Heart left ventricle (tissue), 16 donors: ENCODE results near the gene TMEM178B. TPM values are rescaled to one million over a fixed set of nuclear protein-coding genes. Genes with fewer than 3 reads are reported as not detected.

Source experiments
- ATAC-seq, 4 donors: fragments of 200-7000 bp; cut with Tn5 transposase; one replicate each; pipeline ENCODE4 v1.9.1; 2020 to 2022; ENCODE audit warnings: moderate library complexity in 4 of 4, mild to moderate bottlenecking in 3 of 4, moderate number of reproducible peaks in 1 of 4
- DNase-seq, 5 donors: peaks; one replicate each; pipeline ENCODE4 v3.0.0-alpha.2; 2020
- H3K27ac ChIP-seq, 12 donors: fragments of 200-600 bp; sonication (generic) in 4 of 12; one replicate each; pipeline versions ENCODE4 v1.5.0 to v1.8.0; 2016 to 2022; ENCODE audit warnings: mild to moderate bottlenecking in 2 of 12
- H3K27me3 ChIP-seq, 9 donors: fragments of 200-600 bp; sonication (generic) in 2 of 9; one replicate each; pipeline versions ENCODE4 v1.5.1 to v1.8.0; 2016 to 2022; ENCODE audit warnings: mild to moderate bottlenecking in 3 of 9
- H3K36me3 ChIP-seq, 9 donors: fragments of 200-600 bp; sonication (generic) in 2 of 9; one replicate each; pipeline versions ENCODE4 v1.5.0 to v1.8.0; 2018 to 2022; ENCODE audit warnings: mild to moderate bottlenecking in 2 of 9
- H3K4me1 ChIP-seq, 12 donors: fragments of 200-600 bp; sonication (generic) in 4 of 12; one replicate each; pipeline versions ENCODE4 v1.5.0 to v1.8.0; 2016 to 2022; ENCODE audit warnings: mild to moderate bottlenecking in 3 of 12
- H3K4me3 ChIP-seq, 12 donors: fragments of 200-600 bp; sonication (generic) in 4 of 12; one replicate each; pipeline versions ENCODE4 v1.5.0 to v1.8.0; 2017 to 2022; ENCODE audit warnings: mild to moderate bottlenecking in 9 of 12, moderate library complexity in 4 of 12
- H3K9me3 ChIP-seq, 12 donors: fragments of 200-600 bp; sonication (generic) in 4 of 12; one replicate each; pipeline versions ENCODE4 v1.5.0 to v1.8.0; 2016 to 2022; ENCODE audit warnings: mild to moderate bottlenecking in 1 of 12
- CTCF ChIP-seq, 12 donors: fragments of 200-600 bp; sonication (generic) in 4 of 12; IDR thresholded peaks; one replicate each; pipeline versions ENCODE4 v1.5.0 to v1.8.0; 2018 to 2022; ENCODE audit warnings: antibody characterized with exemption in 12 of 12, mild to moderate bottlenecking in 5 of 12
- POLR2A ChIP-seq, 2 donors: fragments of 450-650 bp; IDR thresholded peaks; one replicate each; pipeline ENCODE4 v1.6.1; 2017; ENCODE audit warnings: antibody characterized with exemption in 2 of 2, mild to moderate bottlenecking in 2 of 2, moderate library complexity in 2 of 2
- WGBS, 4 donors: extraction: QIAGEN DNeasy Blood & Tissue Kit in 2 of 4; methylation state at CpG; one replicate each; pipeline versions ENCODE4 v1.1.5 to v1.1.7; 2013 to 2018; 5-methylcytosine and 5-hydroxymethylcytosine counted together
- intact Hi-C, 10 donors: fragments of 100-400 bp; cut with DNase I; formaldehyde crosslinking; loops; one replicate each; pipeline versions ENCODE4 v1.11.1 to v1.14.2; 2022
- polyA plus RNA-seq, 2 donors: library from polyadenylated mRNA; stranded (reverse); fragments of 200-250 nt; gene quantifications; one replicate each; pipeline ENCODE4 v1.2.3, GENCODE V29; 2013
- total RNA-seq, 9 donors: library from RNA; depleted of rRNA in 2 of 9; stranded (reverse); fragments of >200 nt in 2 of 9; fragmentation: NEBNext Ultra II Directional in 3 of 9; extraction: Animal tissue kit (Norgen Biotek cat#: 25700) in 3 of 9; gene quantifications; one replicate each; pipeline versions ENCODE4 v1.1.0 to v1.2.4, GENCODE V29; 2016 to 2023
- donor health status: ischemic (EF 13 %, LVEDD 7.1; RV severe dilation, severe dysfunction).
- donor health status: healthy with polysubstance abuse.
- donor health status: DM: no; HTN: yes; CAD: no.
- donor health status: DM: no; HTN: no; CAD: no.
- donor health status: ischemic (EF 25% LVEDD 6.9; RV normal size, moderate dysfunction).
- donor health status: ischemic (EF 25% LVEDD 5.7; RV mildly dilated, moderate dysfunction).
- donor health status: healthy.
- donor health status: DM: yes; HTN: yes; CAD: no.
- donor health status: ischemic (EF 35%, LVEDD 5.7; RV mildly dilated, moderate dysfunction).
- donor health status: nonischemic (EF 11% LVEDD 7.7; RV severe dilation, severe dysfunction).
- donor health status: DM: yes; HTN: yes; CAD: no.
- donor health status: PGD.
- donor health status: ischemic (EF 29% LVEDD 5.4; RV normal size, mild dysfunction).
- donor health status: nonischemic (EF 23%, LVEDD 6.1; RV moderate dilation, normal function).

Gene TMEM178B
- total and polyA plus RNA-seq, 11 donors, result 1.2 to 58.5 (median 19.0) TPM

GRCh38 chr7:141198194-141198958 is 124.5 kb downstream of the TMEM178B start:
- H3K4me3 ChIP-seq, result no peak overlapping the region
- no peak overlapping the region for H3K27ac ChIP-seq
- no peaks in the 10 kb centered on the region for H3K36me3 ChIP-seq
- peaks cover 0 to 4% (median 0%) of the 10 kb centered on the region in 9 donors for H3K27me3 ChIP-seq
- intact Hi-C loops, result no loop called here
- no peaks in the 10 kb centered on the region for H3K4me1 ChIP-seq
- 49 to 52% (median 50%) methylated on average over 12 of the region's 12 CpGs for WGBS, 4 donors
- no peak for DNase-seq
- no peaks in the 10 kb centered on the region for H3K9me3 ChIP-seq
- TF ChIP-seq CTCF (IDR thresholded peaks at IDR 0.05) (no peak), POLR2A (IDR thresholded peaks at IDR 0.05) (no peak)
- ATAC-seq, result no peak

- Histone ChIP-seq H3K4me3 (no peak overlapping the region), H3K4me1 (no peaks in the 10 kb centered on the region), H3K9me3 (no peaks in the 10 kb centered on the region), H3K36me3 (no peaks in the 10 kb centered on the region), H3K27ac (no peak overlapping the region), H3K27me3 (peaks cover 0 to 4% (median 0%) of the 10 kb centered on the region in 9 donors)
- intact Hi-C loops, result no loop called here
- ATAC-seq (no peak), DNase-seq (no peak)
- 74 to 79% (median 78%) methylated on average over 14 of the region's 14 CpGs for WGBS, 4 donors
- TF ChIP-seq POLR2A (IDR thresholded peaks at IDR 0.05), result no peak
- no peak for TF ChIP-seq CTCF (IDR thresholded peaks at IDR 0.05)
Observed at GRCh38 chr7:141200191-141201108, 126.6 kb downstream of the TMEM178B start.

- ATAC-seq, result no peak
- intact Hi-C loops, result no loop called here
Observed at GRCh38 chr7:141201145-141201885, 127.5 kb downstream of the TMEM178B start.

More at GRCh38 chr7:141201145-141201885, 127.5 kb downstream of the TMEM178B start:
- Histone ChIP-seq H3K27me3 (peaks cover 0 to 4% (median 0%) of the 10 kb centered on the region in 9 donors), H3K27ac (no peak overlapping the region), H3K4me1 (no peaks in the 10 kb centered on the region), H3K36me3 (no peaks in the 10 kb centered on the region), H3K4me3 (no peak overlapping the region), H3K9me3 (no peaks in the 10 kb centered on the region)
- no peak for DNase-seq
- TF ChIP-seq CTCF (IDR thresholded peaks at IDR 0.05), result no peak
- no peak for TF ChIP-seq POLR2A (IDR thresholded peaks at IDR 0.05)
- WGBS, 4 donors, result 62 to 67% (median 66%) methylated on average over 11 of the region's 11 CpGs
